D721Med (cell line): Measurements from ENCODE around the gene MAGEF1.

Source experiments
- DNase-seq: peaks from one replicate; pipeline ENCODE4 v3.0.0; 2011; ENCODE audit warnings: low spot score; ENCODE audit not compliant: insufficient read length
- FAIRE-seq: peaks from 2 replicates; lab custom pipeline; 2011; peaks lifted over from hg19 to GRCh38; lab: Jason Lieb, UNC
- TF ChIP-seq, protein P1 (sequence below): IDR thresholded peaks from 2 replicates; pipeline ENCODE4 v1.5.1; 2012; ENCODE audit warnings: mild to moderate bottlenecking, control low read depth; ENCODE audit not compliant: insufficient read depth; ENCODE audit errors: missing control alignments

The MAGEF1 gene

GRCh38 chr3:184693011-184693975 is 18.6 kb downstream of the MAGEF1 start:
- TF ChIP-seq, protein P1, sequence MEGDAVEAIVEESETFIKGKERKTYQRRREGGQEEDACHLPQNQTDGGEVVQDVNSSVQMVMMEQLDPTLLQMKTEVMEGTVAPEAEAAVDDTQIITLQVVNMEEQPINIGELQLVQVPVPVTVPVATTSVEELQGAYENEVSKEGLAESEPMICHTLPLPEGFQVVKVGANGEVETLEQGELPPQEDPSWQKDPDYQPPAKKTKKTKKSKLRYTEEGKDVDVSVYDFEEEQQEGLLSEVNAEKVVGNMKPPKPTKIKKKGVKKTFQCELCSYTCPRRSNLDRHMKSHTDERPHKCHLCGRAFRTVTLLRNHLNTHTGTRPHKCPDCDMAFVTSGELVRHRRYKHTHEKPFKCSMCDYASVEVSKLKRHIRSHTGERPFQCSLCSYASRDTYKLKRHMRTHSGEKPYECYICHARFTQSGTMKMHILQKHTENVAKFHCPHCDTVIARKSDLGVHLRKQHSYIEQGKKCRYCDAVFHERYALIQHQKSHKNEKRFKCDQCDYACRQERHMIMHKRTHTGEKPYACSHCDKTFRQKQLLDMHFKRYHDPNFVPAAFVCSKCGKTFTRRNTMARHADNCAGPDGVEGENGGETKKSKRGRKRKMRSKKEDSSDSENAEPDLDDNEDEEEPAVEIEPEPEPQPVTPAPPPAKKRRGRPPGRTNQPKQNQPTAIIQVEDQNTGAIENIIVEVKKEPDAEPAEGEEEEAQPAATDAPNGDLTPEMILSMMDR, result no peak
- DNase-seq, result no peak
- no peak for FAIRE-seq

DNA sequence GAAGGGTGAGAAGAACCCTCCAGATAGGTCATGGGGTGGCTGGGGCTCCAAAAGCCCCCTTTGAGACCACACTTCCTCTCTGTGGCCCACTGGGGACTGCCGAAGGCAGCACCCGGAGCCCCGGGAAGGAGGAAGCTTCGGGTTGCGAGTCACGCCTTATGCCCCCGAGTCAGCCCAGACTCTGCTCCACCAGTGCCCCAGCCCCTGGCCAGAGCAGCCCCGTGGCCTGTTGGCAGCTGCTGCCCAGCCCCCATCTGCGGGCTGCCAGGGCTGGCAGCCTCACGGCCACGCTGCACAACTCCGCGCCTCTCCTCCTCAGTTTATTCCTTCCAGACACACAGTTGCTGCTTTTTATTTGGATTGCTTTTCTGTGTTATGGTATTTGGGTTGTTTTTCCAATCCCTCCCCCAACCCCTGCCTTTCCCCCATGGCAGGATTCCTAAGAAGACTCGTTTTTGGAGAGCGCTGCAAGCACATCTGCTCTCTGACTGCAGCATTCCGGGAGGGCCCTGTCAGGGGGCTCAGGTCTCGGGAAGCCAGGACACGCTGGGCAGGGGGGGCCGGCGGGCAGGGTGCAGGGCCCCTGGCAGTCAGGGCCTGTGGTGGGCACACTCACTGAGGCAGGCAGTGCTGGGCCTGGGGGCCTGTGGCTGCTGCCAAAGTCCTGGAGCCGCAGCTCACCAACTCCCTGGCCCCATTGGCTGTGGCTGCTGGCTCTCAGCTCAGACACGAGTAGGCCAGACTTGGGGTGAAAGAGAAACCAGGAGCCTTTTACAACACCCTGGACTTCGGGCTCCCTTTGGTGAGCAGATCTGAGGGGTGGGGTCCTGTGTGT is 20.2 kb downstream of the MAGEF1 start:
- TF ChIP-seq, protein P1, result no peak
- DNase-seq, result no peak
- no peak for FAIRE-seq

GRCh38 chr3:184690192-184690883 is 21.5 kb downstream of the MAGEF1 start:
- FAIRE-seq (no peak), DNase-seq (no peak)
- TF ChIP-seq, protein P1, result no peak

DNA sequence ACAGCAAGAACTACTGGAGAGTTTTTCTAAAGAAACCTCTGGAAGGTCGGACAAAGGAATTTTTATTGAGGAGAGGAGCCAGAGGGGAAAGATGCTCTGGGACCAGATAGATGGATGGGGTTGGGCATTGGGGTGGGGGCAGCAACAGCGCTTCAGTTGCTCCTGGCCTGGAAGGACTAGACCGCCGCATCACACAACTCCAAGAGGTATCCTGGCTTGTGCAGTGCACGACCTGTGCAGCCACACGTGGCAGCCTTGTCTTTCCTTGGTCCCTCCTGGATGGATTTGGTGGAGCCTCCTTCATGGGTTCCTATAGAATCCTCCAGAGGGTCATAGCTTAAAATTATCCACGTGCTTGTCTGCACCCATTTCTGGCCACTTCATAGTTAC is 23.0 kb downstream of the MAGEF1 start:
- no peak for DNase-seq
- TF ChIP-seq, protein P1, result no peak
- FAIRE-seq, result no peak

GRCh38 chr3:184688251-184688881 is 23.5 kb downstream of the MAGEF1 start:
- DNase-seq (no peak), FAIRE-seq (no peak)
- TF ChIP-seq, protein P1, result no peak

GRCh38 chr3:184687363-184688015 is 24.4 kb downstream of the MAGEF1 start:
- no peak for DNase-seq
- FAIRE-seq, result no peak
- TF ChIP-seq, protein P1, result no peak
